Skeletal muscle satellite cell (primary cell): ENCODE data around the gene YY1.
"Not testable (repeated sequence)": the region's sequence is repeated elsewhere in the genome, so short reads cannot be mapped to it uniquely, and the experiment has no call there.

ENCODE experiments used
- H3K27me3 ChIP-seq: 2 replicates; pipeline ENCODE4 v1.7.0; 2013; ENCODE audit warnings: low read length; ENCODE audit not compliant: control insufficient read depth, insufficient read depth
- H3K36me3 ChIP-seq: 2 replicates; pipeline ENCODE4 v1.7.0; 2013; ENCODE audit warnings: mild to moderate bottlenecking, control low read depth, low read length; ENCODE audit not compliant: insufficient read depth
- H3K4me1 ChIP-seq: 2 replicates; pipeline ENCODE4 v1.7.0; 2013; ENCODE audit warnings: low read length; ENCODE audit not compliant: control insufficient read depth, insufficient read depth
- H3K4me2 ChIP-seq: 2 replicates; pipeline ENCODE4 v1.7.0; 2013; ENCODE audit warnings: mild to moderate bottlenecking, low read length
- H3K4me3 ChIP-seq: 2 replicates; pipeline ENCODE4 v1.7.0; 2013; ENCODE audit warnings: low read length
- H3K9ac ChIP-seq: 2 replicates; pipeline ENCODE4 v1.7.0; 2013; ENCODE audit warnings: mild to moderate bottlenecking, low read depth, low read length, moderate library complexity
- H3K9me3 ChIP-seq: replicated peaks from 2 replicates; pipeline ENCODE4 v1.7.0; 2013; ENCODE audit warnings: mild to moderate bottlenecking, control low read depth, low read length

The YY1 gene

DNA sequence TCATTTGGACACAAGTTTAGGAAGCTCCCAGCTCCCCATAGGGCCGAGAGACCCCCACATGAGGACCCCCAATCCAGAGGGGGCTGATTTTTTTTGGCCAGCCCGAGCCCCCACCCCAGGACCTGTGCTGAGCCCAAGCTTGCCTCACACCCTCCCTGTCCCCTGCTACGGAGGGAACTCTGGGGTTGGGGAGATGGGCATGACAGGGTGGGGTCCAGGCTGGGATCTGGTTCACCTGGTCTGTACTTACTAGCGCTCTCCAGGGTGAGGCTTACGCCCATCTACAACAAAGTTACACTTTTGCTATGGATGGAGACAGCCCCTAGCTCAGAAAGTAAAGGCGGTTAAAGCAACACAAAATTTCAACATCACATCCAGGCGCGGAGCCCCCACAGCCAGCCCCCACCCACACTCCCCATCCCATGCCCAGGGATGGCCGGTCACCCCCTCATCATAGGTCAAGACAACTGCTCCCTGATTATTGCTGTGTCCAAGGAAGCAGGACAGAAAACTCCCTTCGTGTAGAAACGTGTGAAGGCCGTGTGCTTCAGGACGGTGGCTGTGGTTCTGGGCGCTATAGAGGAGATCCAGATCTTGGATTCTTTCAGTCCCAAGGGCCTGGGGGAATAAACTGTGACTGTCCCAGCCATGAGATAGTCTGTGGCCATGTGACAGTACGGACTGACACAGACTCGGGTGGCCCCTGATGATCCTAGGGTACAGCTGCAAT lies 56.6 kb downstream of the YY1 start:
- no peak overlapping the region for H3K4me3 ChIP-seq
- no peak overlapping the region for H3K9ac ChIP-seq
- no peaks in the 10 kb centered on the region for H3K9me3 ChIP-seq
- peaks cover 13% of the 10 kb centered on the region for H3K4me1 ChIP-seq
- peaks cover 16% of the 10 kb centered on the region for H3K36me3 ChIP-seq
- no peaks in the 10 kb centered on the region for H3K27me3 ChIP-seq
- no peak overlapping the region for H3K4me2 ChIP-seq

DNA sequence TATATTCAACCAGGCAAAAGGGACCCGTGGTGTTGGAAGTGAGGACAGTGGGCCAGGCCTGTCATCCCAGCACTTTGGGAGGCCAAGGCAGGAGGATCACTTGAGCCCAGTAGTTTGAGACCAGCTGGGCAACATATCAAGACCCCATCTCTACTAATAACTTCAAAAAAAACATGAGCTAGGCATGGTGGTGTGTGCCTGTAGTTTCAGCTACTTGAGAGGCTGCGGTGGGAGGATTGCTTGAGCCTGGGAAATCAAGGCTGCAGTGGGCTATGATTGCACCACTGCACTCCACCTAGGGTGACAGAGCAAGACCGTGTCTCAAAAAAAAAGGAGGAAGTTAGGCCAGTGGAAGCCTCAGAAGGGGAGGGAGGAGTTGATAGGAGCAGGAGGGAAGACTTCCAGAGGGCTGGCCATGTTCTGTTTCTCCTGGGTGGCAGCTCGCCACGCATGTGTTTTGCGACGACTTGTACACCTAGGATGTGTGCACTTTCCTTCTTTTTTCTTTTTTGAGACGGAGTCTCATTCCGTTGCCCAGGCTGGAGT lies 57.2 kb downstream of the YY1 start:
- Histone ChIP-seq H3K4me2 (no peak overlapping the region), H3K9me3 (no peaks in the 10 kb centered on the region), H3K27me3 (no peaks in the 10 kb centered on the region), H3K4me3 (no peak overlapping the region), H3K4me1 (peaks cover 13% of the 10 kb centered on the region), H3K9ac (no peak overlapping the region), H3K36me3 (peaks cover 12% of the 10 kb centered on the region)

DNA sequence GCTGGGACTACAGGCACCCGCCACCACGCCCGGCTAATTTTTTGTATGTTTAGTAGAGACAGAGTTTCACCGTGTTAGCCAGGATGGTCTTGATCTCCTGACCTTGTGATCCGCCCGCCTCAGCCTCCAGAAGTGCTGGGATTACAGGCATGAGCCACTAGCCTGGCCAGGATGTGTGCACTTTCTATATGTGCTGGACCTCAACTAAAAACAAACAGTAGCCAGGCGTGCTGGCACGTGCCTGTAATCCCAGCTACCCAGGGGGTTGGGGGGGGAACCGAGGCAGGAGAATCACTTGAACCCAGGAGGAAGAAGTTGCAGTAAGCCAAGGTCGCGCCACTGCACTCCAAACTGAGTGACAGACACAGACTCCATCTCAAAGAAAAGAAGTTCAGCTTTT lies 57.8 kb downstream of the YY1 start:
- not testable (repeated sequence) for H3K4me3 ChIP-seq, H3K9me3 ChIP-seq, H3K4me2 ChIP-seq, H3K36me3 ChIP-seq, H3K27me3 ChIP-seq
- peak overlapping the region; percentile 38 for H3K9ac ChIP-seq
- H3K4me1 ChIP-seq, result peaks cover 13% of the 10 kb centered on the region

DNA sequence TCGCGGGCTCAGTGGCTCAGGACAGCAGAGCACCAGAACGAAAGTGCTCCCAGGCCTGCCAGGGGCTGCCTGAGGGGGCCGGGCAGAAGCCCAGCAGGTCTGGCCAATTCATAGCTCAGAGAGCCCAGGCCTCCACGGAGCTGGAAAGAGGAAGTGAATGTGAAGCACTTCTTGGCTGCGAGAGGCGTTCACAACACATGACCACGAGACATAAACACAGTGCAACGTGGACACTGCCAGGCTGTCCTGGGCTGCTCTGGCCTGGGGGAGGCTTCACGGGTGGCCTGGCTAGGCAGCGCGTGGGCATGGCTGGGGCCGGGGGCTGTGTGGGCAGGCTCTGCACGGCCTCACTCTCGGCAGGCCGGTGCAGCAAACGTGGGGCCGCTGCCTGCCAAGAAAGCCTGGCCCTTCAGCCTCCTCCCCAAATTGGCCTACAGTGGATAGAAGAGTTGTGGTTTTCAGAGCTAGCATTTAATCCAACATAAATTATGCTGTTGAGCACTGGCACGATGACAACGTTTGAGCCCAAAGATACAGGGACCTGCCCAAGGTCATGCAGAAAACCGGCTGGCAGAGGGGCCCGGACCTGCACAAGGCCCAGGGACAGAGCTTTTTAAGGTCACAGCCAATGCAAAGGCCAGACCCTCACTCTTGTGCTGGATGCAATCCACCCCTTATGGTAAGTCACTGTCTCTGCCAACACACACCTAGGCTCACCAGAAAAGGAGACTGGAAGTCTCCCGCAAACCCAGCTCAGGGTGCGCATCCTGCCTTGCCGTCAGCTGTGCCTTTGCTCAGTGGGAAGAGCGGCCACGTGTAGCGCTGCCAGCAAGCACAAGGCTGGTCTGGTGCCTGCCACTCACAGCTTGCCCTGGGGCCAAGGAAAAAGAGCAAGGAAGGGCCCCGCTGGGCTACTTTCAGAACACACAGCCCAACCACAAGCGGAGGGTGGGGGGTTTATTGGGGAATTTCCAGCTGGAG lies 58.7 kb downstream of the YY1 start:
- H3K4me2 ChIP-seq, result peak overlapping the region; percentile 36
- H3K4me3 ChIP-seq, result peak overlapping the region; percentile 17
- H3K27me3 ChIP-seq, result no peaks in the 10 kb centered on the region
- H3K36me3 ChIP-seq, result peaks cover 2% of the 10 kb centered on the region
- H3K9ac ChIP-seq, result peak overlapping the region; percentile 38
- no peaks in the 10 kb centered on the region for H3K9me3 ChIP-seq
- peaks cover 13% of the 10 kb centered on the region for H3K4me1 ChIP-seq

DNA sequence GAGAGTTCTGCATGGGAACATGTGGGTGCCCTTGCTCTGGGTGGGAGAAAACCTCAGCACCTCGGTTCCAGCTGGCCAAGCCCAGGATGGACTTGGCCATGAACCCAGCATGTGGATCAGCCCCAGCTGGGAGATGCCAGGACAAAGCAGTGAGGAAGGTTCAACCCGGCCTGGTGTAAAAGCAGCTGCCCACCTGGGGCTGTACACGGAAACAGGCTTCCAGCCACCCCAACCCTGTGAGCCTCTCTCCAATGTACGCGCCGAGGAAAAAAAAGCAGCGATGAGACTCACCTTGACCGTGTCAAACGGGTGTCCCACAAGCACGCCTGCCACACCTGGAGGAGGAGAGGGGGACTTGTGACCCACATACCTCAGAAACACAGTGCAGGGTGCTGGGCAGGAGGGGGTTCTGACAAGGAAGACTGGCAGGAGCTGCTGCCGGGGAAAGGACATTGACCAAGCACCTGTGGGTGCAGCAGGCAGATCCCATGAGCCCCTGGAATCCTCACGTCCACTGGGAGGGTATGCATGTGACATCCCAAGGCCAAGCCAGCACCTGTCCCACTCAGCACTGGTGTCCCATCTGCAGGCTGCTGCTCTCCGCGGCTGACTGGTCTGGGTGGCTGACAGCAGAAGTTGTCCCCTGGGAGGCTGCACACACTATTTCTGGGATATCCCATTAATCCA lies 59.8 kb downstream of the YY1 start:
- no peak overlapping the region for H3K4me3 ChIP-seq
- no peaks in the 10 kb centered on the region for H3K27me3 ChIP-seq
- H3K36me3 ChIP-seq, result peaks cover 2% of the 10 kb centered on the region
- H3K4me2 ChIP-seq, result no peak overlapping the region
- peaks cover 13% of the 10 kb centered on the region for H3K4me1 ChIP-seq
- H3K9ac ChIP-seq, result no peak overlapping the region
- no peaks in the 10 kb centered on the region for H3K9me3 ChIP-seq

DNA sequence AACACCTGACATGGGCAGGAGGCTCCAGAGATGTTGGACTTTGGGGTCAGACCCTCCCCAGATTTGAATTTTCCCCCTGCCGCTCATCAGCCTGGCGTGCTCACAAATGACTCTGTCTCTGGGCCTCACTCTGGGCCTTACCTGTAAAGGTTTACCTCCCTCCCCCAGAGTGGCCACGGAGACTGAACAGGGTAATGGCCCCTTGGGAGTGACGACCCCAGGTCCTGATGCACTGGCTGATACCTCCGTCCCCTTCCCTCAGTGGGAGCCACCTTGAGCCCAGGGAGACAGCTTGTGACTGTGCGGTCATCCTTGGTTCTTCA lies 60.3 kb downstream of the YY1 start:
- H3K36me3 ChIP-seq, result peaks cover 2% of the 10 kb centered on the region
- no peak overlapping the region for H3K4me2 ChIP-seq
- H3K4me1 ChIP-seq, result peaks cover 13% of the 10 kb centered on the region
- H3K4me3 ChIP-seq, result no peak overlapping the region
- no peaks in the 10 kb centered on the region for H3K9me3 ChIP-seq
- no peaks in the 10 kb centered on the region for H3K27me3 ChIP-seq
- no peak overlapping the region for H3K9ac ChIP-seq

DNA sequence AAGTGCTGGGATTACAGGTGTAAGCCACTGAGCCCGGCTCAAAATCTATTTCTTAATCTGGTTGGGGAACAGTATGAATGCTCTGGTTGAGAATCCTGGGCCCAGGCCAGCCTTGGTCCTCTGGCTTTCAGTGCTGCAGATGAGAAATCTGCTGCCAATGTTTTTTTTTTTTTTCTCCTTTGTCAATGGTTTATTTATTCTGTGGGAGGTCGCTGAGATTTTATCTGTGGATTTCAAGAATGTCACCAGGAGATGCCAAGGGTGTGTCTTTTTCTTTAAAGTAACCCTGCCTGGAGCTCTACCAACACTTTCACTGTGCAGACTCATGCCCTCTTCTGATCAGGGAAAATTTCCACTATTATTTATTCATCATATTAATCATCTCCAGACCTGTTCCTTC lies 63.7 kb downstream of the YY1 start:
- peaks cover 16% of the 10 kb centered on the region for H3K4me1 ChIP-seq
- H3K36me3 ChIP-seq, result peaks cover 2% of the 10 kb centered on the region
- H3K9me3 ChIP-seq, result no peaks in the 10 kb centered on the region
- H3K4me3 ChIP-seq, result no peak overlapping the region
- no peak overlapping the region for H3K9ac ChIP-seq
- no peak overlapping the region for H3K4me2 ChIP-seq
- H3K27me3 ChIP-seq, result no peaks in the 10 kb centered on the region

DNA sequence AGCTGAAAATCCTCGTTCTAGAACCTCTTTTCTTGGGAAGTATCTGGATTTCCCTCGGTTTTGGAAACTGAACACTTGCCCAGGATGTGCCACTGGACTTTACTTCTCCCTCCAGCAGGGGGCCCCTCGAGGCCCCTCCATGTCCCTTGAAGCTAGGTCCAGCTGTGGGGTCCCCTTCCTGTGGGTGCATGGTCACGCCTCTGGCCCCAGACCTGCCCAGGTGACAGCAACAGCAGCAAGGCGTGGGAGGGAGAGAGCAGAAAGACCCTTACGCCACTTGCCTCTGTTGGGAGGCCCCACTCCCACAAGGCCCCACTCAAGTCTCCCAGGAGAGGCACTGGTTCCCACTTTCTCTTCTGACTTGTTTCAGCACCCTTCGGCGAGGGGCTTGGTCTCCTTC lies 64.2 kb downstream of the YY1 start:
- no peak overlapping the region for H3K4me3 ChIP-seq
- H3K9ac ChIP-seq, result no peak overlapping the region
- no peaks in the 10 kb centered on the region for H3K27me3 ChIP-seq
- no peak overlapping the region for H3K4me2 ChIP-seq
- no peaks in the 10 kb centered on the region for H3K36me3 ChIP-seq
- peaks cover 12% of the 10 kb centered on the region for H3K4me1 ChIP-seq
- no peaks in the 10 kb centered on the region for H3K9me3 ChIP-seq

DNA sequence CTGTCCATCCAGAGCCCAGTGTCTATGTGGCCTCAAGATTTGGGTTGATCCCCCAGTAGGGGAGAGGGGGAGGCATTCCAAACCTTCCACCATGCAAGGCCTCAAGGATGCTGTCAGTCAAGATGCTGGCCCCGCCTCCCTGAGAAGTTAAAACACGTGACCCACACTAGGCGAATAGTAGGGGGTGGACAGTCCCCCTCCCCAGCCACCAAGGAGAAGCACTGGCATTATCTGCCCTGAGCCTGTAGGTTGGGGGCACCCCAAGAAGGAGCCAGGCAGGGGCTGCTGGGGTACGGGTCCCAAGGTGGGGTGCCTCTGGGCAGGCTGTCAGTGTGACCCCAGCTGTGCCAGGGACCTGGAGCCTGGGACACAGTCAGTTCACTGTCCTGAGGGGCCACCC lies 65.0 kb downstream of the YY1 start:
- no peaks in the 10 kb centered on the region for H3K27me3 ChIP-seq
- no peaks in the 10 kb centered on the region for H3K36me3 ChIP-seq
- peaks cover 12% of the 10 kb centered on the region for H3K4me1 ChIP-seq
- no peak overlapping the region for H3K4me3 ChIP-seq
- no peaks in the 10 kb centered on the region for H3K9me3 ChIP-seq
- no peak overlapping the region for H3K4me2 ChIP-seq
- no peak overlapping the region for H3K9ac ChIP-seq

DNA sequence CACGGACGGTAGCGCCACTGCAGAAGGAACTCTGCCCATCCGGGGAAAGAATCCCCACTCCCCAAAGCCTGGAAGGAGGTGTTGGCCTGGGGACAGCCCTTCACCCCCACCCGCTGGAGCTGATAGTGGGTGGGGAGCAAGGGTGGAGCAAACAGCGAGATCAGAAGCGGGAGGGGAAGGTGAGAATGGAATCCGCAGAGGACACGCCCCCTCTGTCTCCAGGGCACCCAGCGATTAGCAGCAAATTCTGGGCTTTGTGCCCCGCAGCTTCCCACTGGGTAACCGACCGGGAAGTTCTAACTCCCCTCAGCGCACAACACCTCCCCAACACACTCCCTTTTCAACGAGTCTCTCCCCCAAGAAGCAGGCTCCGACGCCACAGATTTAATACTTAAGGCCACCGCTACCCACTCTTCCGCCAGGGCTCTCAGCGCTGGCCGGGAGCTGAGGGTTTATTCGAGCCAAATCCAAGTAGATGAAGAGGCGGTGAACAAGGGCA lies 65.9 kb downstream of the YY1 start:
- H3K9me3 ChIP-seq, result no peaks in the 10 kb centered on the region
- H3K4me1 ChIP-seq, result peaks cover 17% of the 10 kb centered on the region
- peak overlapping the region; percentile 96 for H3K4me3 ChIP-seq
- peak overlapping the region; percentile 35 for H3K9ac ChIP-seq
- no peaks in the 10 kb centered on the region for H3K36me3 ChIP-seq
- H3K27me3 ChIP-seq, result no peaks in the 10 kb centered on the region
- peak overlapping the region; percentile 99 for H3K4me2 ChIP-seq
